HG03565 (cell line): ENCODE measurements around the gene SND1.

Source experiments
- ATAC-seq: cut with Tn5 transposase; IDR thresholded peaks from one replicate; pipeline ENCODE4 v1.9.1; 2021; ENCODE audit warnings: mild to moderate bottlenecking, moderate library complexity; ENCODE audit not compliant: unreplicated experiment

SND1 gene

DNA sequence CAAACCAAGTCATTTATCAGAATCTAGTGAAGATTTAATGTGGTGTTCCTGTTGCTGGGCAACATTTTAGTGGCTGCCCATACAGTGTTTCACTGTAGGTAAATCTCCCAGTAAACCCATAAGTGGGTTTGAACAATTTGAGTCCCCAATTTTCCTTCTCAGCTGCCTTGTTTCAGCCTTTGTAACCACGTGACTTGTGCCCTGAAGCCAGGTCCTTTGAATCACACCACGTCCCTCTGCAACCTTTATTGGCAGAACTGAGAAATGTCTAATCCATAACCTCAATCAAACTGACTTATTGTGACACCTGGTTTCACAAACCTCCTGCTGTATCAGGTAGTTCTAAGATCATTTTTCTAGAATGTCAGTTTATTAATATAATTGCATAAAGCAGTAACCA, 30.1 kb downstream of the SND1 start:
- no peak for ATAC-seq

DNA sequence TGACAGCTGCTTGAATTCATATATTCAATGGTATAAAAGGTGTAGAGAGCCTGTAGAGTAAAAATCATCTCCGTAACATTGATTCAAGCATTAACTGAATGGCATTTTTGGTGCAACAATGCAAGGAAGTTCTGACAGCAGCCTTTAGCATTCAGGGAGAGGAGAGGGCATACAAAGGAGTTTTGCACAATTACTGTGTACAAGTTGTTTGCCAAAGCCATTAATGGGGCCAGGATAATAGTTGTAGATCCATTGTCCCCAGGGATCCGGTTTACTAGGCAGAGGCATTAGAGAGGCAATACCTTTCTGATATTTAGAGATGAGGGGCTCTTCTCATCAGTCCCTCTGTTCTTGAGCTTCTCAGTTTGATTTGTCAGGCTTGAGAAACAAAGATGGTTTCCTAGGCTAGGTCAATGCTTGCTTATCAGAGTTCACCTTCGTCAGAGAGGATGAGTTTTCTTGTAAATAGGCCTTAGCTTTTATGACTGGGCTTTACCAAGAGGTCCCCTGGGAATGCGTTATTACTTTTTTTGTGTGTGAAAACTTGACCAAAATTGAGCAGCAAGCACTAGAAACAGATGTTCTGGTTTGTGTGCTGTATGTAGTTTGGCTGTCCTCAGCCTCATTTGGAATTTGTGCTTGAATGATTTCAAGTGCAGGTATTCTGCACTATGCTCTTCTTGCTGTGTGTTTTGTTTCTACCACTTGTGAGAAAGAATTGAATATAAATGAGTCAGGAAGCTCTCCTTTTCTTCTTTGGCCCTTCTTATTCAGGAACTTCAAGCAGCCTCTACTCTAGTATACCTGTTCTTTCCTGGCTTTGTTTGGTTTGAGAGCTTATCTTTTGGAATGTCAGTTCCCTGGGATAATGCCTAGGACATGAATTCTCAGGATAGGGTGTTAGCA, 32.0 kb downstream of the SND1 start:
- ATAC-seq: peak; percentile 76

DNA sequence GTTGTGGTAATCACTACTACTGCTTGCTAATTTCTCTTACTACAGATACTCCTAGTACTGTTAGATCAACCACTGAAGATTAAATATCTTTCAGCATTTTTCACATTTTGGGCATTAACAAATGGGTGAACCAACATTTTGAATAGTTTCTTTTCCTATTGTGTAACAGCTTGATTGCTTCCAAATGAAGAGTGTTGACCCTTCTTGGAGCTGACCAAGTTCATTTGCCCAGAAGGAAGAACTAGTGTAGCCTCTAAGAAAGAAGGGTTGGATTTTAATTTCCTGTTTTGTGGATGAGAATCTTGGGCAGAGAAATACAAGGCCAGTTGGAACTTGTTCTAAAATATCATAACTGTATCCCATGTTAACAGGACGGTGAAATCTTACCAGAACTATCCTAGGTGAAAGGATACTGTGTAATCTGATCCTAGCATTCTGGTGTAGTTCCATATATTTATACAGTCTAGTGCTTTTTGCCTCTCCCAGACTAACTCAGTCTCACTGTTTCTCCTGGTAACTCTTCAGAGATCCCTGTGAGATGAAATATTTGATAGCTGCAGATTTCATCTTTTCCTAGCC, 37.3 kb downstream of the SND1 start:
- no peak for ATAC-seq

DNA sequence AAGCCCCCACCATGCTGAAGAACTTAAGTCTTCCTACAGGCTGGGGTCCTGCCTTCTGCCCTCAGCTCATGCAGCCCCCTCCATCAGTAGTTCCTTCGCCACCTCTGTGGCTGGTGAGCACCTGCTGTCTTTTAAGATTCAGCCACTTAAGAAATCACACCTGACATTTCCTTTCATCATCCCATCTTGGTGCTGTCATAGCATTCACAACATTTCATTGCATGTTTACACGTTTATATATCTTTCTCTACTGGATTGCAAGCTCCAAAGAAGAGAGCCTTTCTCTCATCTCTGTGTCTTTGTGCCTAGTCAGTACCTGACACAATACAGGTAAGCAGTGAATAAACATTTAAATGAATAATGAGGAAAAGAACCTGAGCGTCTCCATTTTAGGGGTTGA, 38.3 kb downstream of the SND1 start:
- no peak for ATAC-seq

DNA sequence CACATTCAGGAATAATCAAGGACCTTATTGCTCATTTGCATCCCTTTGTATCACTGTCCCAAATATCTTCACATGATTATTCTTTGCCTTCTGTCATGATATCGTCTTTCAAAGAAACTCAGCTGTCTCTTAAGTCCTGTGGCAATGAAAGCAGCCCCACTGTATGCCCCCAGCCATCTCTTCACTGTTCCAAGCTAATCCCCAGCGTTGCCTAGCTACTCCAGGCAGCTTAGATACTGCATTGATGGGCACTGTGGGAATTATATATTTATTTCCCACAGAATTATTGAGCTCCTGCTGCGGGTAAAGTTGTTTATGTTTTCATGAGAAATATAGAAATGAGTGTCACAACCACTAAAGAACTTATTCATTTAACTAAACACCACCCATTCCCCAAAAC, 38.8 kb downstream of the SND1 start:
- no peak for ATAC-seq

DNA sequence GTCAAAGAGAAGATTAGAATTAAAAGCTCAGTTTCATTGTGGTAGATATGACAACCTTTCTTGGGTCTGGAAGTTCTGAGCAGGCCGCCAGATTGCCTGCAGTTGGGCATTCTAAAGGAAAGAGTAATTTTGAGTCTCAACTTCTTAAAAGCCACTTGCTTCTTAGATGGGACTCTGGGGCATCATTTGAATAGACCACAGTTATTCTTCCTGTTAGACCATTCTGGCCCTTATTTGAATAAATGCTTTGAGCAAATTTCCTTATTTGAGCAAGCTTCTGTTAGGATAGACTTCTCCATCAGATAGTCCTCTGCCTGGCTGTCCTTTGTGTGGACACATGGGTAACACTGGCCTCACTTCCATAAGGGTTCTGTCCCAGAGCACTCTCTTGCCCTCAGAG, 40.2 kb downstream of the SND1 start:
- ATAC-seq: no peak

DNA sequence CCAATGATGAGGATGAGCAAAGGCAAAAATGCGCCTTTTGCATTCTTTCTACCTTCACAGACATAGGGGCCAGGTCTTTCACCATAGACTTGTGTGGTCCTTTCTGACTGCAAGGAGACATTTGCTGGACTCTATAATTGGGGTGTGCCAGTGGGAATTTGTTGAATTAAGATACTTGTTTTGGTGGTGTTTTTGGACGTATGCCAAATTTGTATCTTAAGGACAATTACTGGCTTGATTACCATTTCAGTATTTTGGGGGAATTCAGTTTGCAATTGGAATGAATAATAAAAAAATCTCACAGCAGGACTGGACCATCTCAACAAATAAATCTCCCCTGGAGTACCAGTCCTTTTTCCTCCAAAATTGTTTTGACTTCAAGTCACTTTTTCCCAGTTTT, 47.9 kb downstream of the SND1 start:
- no peak for ATAC-seq

DNA sequence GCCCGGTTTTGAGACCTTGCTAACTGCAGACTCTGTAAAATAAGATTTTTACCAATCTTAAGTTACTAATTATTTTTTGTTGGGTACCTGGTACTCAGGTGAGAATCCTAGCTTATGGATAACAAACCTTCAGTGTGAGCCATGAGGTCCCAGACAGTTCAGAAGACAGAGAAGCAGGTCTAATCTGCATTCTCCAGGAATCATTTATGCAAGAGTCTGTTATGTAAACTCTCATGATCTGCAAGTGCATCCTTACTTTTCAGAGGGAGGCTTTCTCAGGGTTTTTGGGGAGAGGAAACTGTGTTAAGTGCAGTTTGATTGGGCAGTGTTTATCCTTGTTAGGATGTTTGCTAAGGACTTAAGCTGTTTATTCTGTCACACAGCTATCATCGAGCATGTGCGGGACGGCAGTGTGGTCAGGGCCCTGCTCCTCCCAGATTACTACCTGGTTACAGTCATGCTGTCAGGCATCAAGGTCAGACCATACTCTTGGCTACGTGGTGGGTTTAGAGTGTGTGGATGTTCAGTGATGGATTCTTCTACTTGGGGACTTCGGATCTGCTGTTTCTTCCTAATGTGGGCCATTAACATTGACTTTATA, 50.2 kb downstream of the SND1 start:
- ATAC-seq: no peak

DNA sequence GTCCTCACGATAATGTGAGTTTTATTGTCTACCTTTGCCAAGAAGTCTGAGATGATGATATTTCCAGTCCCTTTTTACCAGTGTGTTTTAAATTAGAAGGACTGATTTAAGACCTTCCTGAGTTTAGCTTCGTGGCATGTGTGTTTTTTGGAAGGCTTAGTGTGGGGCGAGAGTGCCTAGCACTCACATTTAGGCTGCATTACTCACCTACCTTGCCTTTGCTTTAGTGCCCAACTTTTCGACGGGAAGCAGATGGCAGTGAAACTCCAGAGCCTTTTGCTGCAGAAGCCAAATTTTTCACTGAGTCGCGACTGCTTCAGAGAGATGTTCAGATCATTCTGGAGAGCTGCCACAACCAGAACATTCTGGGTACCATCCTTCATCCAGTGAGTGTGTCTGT, 50.9 kb downstream of the SND1 start:
- ATAC-seq: no peak

DNA sequence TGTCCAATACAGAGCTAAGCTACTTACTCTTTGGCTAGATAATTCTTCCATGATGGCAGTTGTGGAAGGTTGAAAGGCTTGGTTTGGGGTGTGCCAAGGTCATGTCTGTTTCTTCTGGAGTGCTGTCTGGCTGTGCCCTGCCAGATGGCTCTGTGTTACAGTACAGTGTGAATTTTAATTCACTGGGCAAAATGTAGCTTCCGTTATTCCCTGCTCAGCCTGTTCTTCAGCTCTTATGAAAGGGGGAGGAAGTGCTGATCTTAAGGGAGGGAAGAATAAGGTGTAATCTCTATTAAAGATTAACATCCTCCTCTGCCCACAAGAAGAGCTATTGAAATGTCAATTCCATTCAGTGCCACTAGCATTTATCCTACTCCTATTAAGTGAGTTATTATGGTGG, 52.2 kb downstream of the SND1 start:
- ATAC-seq: no peak

DNA sequence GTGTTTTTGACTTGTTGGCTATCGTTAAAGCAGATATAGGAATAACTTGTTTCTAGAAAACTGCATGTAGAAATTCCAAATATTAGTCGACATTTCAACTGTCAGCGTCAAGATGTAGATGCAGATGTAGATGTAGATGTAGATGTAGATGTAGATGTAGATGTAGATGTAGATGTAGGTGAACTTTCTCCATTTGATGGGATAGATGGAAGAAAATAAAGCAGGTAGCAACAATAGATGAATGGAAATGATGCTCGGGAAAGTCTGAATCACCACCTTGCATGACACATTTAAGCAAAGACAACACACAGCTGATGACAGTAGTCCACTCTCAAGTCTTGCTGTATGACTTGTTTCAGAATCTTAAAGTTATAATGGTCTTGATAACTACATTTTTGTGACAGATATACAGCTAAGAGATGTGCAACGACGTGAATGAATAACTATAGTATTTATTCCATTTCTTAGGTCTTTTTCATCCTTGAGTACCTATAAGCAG, 53.5 kb downstream of the SND1 start:
- no peak for ATAC-seq

DNA sequence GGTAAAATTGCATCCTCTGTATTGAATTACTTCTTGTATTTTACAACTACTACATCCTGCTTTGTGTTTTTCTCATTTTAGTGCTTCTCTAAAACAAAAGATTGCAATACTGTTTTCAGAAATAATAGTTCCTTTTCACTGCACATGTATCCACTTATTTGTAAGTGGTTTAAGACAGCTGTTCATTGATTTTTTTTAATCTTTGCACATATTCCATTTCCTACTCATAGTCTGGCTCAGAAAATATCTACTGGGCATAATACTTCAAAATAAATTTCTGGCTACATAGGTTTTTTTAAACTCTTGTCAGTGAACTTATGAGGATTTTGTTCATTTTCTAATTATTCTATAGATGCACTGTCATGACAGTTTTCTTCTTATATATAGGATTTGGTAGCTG, 54.8 kb downstream of the SND1 start:
- no peak for ATAC-seq

DNA sequence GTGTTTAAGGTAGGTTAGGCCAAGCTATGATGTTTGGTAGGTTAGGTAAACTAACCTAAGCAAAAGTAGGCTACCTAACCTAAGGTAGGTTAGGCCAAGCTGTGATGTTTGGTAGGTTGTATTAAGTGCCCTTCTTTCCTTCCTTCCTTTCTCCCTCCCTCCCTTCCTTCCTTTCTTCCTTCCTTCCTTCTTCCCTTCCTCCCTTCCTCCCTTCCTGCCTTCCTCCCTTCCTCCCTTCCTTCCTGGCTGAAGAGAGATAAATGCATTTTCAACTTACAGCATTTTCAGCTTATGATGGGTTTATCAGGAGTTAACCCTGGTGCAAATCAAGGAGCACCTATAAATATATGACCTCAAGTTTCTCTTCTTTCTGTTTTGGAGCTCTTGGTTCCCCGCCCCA, 56.2 kb downstream of the SND1 start:
- no peak for ATAC-seq

DNA sequence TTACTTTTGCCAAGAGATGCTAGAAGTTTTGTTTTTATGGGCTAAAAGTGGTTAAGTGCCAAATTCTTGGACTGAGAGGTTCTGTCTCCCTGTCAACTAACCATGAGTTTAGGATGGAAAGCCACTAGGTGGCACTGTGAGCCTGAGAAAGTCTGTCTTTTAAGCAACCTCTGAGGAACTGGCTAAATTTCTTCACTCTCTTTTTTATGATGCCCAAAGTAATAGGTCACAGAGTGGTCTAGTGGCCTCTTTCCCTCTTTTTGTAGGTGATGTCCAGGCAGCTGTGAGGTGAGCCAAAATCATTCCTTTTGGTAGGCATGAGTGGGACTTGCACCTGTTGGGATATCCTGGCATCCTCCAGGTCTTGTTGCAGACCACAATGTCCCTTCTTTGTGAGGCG, 56.8 kb downstream of the SND1 start:
- peak; percentile 65 for ATAC-seq

DNA sequence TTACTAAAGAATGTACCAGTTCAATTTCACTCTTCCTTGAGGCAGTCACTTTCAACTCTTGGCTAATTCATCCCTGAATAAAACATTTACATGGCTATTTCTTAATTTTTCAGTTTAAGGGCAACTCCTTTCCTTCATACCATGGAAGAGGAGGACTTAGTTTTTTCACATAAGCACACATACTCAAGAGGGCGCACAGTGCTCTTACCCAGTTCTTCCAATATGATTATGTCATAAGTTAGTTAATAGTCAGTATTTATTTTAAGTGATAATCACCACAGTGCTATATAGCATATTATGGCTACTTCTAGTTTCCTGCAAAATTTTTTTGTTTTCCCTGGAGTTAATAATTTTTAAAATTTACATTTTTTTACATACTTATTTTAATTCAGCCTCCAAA, 58.6 kb downstream of the SND1 start:
- ATAC-seq: no peak

DNA sequence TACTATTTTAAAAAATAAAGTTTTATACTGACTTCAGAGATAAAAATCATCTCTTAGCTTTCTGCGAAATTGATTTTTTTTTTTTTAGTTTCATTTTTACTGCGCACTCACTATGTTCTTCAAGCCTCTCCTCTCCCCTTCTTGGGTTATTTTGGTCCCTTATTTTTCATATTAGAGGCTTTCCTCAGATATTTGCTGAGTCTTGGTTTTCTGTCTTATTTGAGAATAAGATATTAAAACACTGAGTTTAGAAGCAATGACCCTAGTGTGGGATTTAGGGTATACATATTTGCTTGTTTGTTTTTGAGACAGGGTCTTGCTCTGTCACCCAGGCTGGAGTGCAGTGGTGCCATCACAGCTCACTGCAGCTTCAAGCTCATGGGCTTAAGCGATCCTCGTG, 59.9 kb downstream of the SND1 start:
- ATAC-seq: no peak

DNA sequence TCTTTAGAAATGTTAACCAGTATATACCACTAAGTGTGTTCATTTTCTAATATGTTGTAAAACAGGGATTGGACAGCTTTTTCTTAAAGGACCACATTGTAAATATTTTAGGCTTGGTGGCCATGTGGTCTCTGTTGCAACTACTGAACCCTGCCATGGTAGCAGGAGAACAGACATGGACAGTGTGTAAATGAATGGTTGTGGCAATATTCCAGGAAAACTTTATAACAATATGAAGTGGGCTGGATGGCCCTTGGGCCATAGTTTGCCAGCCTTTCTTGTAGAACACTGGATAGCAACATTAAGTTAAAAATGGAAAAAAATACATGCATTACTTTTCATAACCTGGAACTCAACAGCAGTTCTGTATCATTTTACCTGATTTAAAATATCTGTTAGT, 61.0 kb downstream of the SND1 start:
- no peak for ATAC-seq

DNA sequence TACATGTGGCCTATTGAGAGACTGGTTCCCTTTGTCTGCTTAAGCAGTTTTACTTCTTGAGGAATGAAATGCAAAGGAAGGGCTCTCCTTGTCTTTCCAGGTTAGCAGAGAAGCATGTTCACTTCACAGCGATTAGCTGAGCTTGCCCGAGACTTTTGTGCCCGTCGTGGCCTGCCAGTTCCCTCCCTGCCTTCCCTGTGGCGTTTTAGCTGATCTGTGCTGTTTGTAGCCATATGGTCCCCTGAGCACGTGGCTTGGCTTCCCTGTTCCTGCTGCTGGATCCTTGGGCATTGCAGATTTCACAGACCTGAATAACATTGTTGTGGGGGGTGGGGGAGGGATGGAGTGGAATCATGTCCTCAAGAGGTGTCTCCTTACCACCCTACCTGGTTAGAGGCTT, 61.8 kb downstream of the SND1 start:
- no peak for ATAC-seq

DNA sequence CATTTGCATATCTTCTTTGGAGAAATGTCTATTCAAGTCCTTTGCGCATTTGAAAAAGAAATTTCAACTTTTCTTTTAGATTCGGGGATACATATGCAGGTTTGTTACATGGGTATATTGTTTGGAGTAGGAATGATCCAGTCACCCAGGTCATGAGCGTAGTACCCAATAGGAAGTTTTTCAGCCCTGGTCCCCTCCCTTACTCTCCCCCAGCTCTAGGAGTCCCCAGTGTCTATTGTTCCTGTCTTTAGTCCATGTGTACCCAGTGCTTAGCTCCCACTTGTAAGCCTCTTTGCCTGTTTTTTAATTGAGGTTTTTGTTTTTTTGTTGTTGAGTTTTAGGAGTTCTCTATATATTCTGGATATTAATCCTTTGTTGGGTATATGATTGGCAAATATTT, 63.3 kb downstream of the SND1 start:
- ATAC-seq: no peak

DNA sequence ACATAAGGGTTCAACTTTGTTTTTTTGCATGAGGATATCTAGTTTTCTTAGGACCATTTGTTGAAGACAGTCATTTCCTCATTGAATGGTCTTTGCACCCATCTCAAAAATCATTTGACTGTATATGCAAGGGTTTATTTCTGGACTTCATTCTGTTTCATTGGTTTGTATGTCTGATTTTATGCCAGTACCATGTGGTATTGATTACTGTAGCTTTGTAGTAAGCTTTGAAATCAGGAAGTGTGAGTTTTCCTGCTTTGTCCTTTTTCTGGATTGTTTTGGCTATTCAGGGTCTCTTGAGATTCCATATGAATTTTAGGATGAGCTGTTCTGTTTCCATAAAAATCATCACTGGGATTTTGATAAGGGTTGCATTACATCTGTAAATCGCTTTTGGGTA, 63.9 kb downstream of the SND1 start:
- no peak for ATAC-seq

DNA sequence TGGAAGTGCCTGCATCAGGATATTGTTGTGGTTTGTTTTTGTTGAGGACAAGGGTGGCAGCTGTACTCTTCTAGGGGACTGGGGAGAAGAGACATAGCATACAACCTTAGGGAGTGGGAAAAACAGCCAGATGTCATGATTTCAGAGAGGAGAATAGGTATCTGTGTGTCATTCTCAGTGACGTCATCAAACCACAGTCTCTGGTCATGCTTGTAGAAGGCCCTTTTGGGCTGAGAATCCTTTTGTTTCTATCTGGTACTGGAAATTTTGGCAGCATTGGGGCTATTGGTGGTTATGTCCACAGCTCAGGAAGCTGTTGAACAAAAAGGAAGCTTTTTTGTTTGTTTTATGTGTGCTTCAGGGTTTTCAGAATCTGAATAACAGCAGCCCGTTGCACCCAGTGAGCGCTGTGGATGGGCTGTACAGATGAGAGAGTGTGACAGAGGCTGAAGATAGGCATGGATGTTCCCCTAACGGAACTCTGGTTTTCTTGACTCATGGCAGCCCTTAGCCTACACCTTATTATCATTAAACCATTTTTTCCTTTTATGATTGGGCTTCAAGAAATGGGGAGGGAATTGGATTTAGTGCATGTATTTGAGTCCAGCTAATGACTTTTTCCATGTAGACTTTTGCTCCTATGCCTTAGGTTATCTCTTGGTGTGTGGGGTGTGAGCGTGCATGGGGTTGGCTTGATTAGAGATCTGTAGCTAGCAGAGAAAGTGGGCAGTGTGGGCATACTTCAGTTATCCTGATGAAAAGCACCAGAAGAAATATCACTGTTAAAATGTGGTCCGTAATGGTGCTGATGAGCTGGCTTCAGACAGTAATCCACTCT, 65.7 kb downstream of the SND1 start:
- no peak for ATAC-seq
